ENCODE measurements around the gene PEX14.

GRCh38 chr1:10536133-10536770 lies 61.5 kb downstream of the PEX14 start:
- TF ChIP-seq CTCF (IDR thresholded peaks at IDR 0.05), result no peak
- TF ChIP-seq POLR2A (IDR thresholded peaks at IDR 0.05), result no peak
- no peak for TF ChIP-seq POLR2AphosphoS5 (IDR thresholded peaks at IDR 0.05)
